Mammary epithelial cell (primary cell): ENCODE measurements around the gene CCL13.

ENCODE experiments used
- CTCF ChIP-seq, 2 donors: IDR thresholded peaks in 1 of 2; conservative IDR thresholded peaks in 1 of 2; 2 replicates each; pipeline ENCODE4 v1.5.1; 2011 to 2012; ENCODE audit warnings: inconsistent platforms in 2 of 2, low read length in 2 of 2, mild to moderate bottlenecking in 2 of 2, control low read depth in 1 of 2, low read depth in 1 of 2; ENCODE audit not compliant: insufficient read depth in 1 of 2; ENCODE audit errors: extremely low read depth in 1 of 2
- EZH2 ChIP-seq: IDR thresholded peaks from 2 replicates; pipeline ENCODE4 v1.6.1; 2012; ENCODE audit warnings: low read length, inconsistent platforms, borderline replicate concordance

- TF ChIP-seq CTCF (conservative IDR thresholded peaks at IDR 0.05 in 1 of 2, IDR thresholded peaks at IDR 0.05 in 1 of 2; ENCODE audit: extremely low read depth in 1 of 2, insufficient read depth in 1 of 2, low read depth in 1 of 2, low read length in 2 of 2) (no peak), EZH2 (no peak)
Measured at GRCh38 chr17:34354637-34355036, 1.6 kb upstream of the CCL13 start.
